NT2/D1 (cell line): ENCODE measurements around the gene KIAA0232.
"Not testable (repeated sequence)": the region's sequence is repeated elsewhere in the genome, so short reads cannot be mapped to it uniquely, and the experiment has no call there.

ENCODE experiments used
- SUZ12 ChIP-seq: IDR thresholded peaks from 2 replicates; pipeline ENCODE4 v1.6.1; 2011; ENCODE audit not compliant: insufficient read length, insufficient read depth; ENCODE audit errors: extremely low read depth
- ZNF274 ChIP-seq: IDR thresholded peaks from 2 replicates; pipeline ENCODE4 v1.6.1; 2011; ENCODE audit warnings: mild to moderate bottlenecking, low read depth, low read length

GRCh38 chr4:6890971-6891370, 108.4 kb downstream of the KIAA0232 start:
- not testable (repeated sequence) for TF ChIP-seq ZNF274, SUZ12
